Chondrocyte (in vitro differentiated cells): ENCODE results near the gene TSPAN33. TPM values are rescaled to one million over a fixed set of nuclear protein-coding genes. Genes with fewer than 3 reads are reported as not detected.

Experiments used
- DNase-seq: peaks from one replicate; pipeline ENCODE4 v3.0.0; 2021; ENCODE audit warnings: mixed read lengths, low spot score
- H3K27ac Mint-ChIP-seq: one replicate; pipeline ENCODE4 v1.8.0; 2021; ENCODE audit warnings: mild to moderate bottlenecking, moderate library complexity, mixed read lengths; ENCODE audit not compliant: unreplicated experiment
- H3K27me3 Mint-ChIP-seq: 2 replicates; pipeline ENCODE4 v1.8.0; 2021; ENCODE audit warnings: low read depth, mixed read lengths
- H3K36me3 Mint-ChIP-seq: 2 replicates; pipeline ENCODE4 v1.8.0; 2021; ENCODE audit warnings: low read depth, mixed read lengths
- H3K4me1 Mint-ChIP-seq: 2 replicates; pipeline ENCODE4 v1.8.0; 2021; ENCODE audit warnings: low read depth, mild to moderate bottlenecking, mixed read lengths
- H3K4me3 Mint-ChIP-seq: one replicate; pipeline ENCODE4 v1.8.0; 2021; ENCODE audit warnings: mild to moderate bottlenecking, moderate library complexity, mixed read lengths; ENCODE audit not compliant: unreplicated experiment
- H3K9me3 Mint-ChIP-seq: 2 replicates; pipeline ENCODE4 v1.8.0; 2021; ENCODE audit warnings: low read depth, mixed read lengths
- total RNA-seq: library from RNA; stranded (reverse); gene quantifications from 3 replicates; pipeline ENCODE4 v1.2.1, GENCODE V29; 2021
- TF ChIP-seq, protein P1 (sequence below): fragments of 200-600 bp; sonication (generic); IDR thresholded peaks from 2 replicates; pipeline ENCODE4 v1.5.0; 2021; ENCODE audit warnings: antibody characterized with exemption, mild to moderate bottlenecking, moderate library complexity

The TSPAN33 gene
- total RNA-seq, 1 donor from 2014 or later, result 4.2 TPM

GRCh38 chr7:129208667-129209066 lies 64.2 kb downstream of the TSPAN33 start:
- Mint-ChIP-seq H3K27me3 (no peaks in the 10 kb centered on the region), H3K36me3 (peaks cover 15% of the 10 kb centered on the region)
- TF ChIP-seq, protein P1, sequence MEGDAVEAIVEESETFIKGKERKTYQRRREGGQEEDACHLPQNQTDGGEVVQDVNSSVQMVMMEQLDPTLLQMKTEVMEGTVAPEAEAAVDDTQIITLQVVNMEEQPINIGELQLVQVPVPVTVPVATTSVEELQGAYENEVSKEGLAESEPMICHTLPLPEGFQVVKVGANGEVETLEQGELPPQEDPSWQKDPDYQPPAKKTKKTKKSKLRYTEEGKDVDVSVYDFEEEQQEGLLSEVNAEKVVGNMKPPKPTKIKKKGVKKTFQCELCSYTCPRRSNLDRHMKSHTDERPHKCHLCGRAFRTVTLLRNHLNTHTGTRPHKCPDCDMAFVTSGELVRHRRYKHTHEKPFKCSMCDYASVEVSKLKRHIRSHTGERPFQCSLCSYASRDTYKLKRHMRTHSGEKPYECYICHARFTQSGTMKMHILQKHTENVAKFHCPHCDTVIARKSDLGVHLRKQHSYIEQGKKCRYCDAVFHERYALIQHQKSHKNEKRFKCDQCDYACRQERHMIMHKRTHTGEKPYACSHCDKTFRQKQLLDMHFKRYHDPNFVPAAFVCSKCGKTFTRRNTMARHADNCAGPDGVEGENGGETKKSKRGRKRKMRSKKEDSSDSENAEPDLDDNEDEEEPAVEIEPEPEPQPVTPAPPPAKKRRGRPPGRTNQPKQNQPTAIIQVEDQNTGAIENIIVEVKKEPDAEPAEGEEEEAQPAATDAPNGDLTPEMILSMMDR, result no peak

DNA sequence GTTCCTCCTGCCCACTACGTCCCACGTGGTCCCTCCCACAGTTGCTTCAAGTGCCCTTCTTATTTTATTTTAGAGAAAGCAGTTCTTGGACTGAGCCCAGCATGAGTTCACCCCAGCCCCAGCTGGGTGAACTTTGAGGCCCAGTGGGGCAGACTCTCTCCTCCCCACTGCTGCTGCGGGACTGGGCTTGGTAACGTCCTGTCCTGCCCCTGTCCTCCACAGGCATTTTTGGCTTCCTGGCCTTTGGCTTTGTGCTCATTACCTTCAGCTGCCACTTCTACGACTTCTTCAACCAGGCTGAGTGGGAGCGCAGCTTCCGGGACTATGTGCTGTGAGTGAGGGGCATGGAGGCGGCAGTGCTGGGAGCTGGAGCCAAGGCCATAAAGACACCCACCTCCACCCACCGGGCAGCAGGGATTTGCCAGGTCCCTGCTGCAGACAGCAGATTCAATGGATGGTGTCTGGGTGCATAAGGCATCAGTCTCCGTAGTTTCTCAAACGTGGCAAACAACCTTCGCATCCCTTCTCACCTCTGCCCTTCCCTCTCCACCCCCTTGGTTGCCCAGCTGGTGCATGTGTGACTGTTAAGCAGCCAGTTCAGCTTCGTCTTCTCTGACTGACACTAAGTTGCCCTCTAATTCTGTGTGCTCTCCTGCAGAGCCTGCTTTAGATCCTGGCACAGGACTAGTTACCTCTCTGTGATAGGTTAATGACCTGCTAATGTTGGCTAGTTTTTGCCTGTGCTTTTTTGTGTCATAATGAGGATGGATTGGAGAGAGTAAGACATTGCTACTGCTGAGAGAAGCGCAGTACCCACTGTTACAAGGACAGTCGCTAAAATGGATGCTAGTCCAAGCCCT lies 64.8 kb downstream of the TSPAN33 start:
- Mint-ChIP-seq H3K4me3 (no peak overlapping the region), H3K9me3 (no peaks in the 10 kb centered on the region), H3K27ac (no peak overlapping the region), H3K4me1 (no peaks in the 10 kb centered on the region), H3K27me3 (no peaks in the 10 kb centered on the region), H3K36me3 (peaks cover 15% of the 10 kb centered on the region)
- TF ChIP-seq, protein P1, result no peak
- no peak for DNase-seq

More at GRCh38 chr7:129208667-129209066, 64.2 kb downstream of the TSPAN33 start:
- H3K4me1 Mint-ChIP-seq, result no peaks in the 10 kb centered on the region
- no peak for DNase-seq
- H3K4me3 Mint-ChIP-seq, result no peak overlapping the region
- H3K27ac Mint-ChIP-seq, result no peak overlapping the region
- H3K9me3 Mint-ChIP-seq, result no peaks in the 10 kb centered on the region

DNA sequence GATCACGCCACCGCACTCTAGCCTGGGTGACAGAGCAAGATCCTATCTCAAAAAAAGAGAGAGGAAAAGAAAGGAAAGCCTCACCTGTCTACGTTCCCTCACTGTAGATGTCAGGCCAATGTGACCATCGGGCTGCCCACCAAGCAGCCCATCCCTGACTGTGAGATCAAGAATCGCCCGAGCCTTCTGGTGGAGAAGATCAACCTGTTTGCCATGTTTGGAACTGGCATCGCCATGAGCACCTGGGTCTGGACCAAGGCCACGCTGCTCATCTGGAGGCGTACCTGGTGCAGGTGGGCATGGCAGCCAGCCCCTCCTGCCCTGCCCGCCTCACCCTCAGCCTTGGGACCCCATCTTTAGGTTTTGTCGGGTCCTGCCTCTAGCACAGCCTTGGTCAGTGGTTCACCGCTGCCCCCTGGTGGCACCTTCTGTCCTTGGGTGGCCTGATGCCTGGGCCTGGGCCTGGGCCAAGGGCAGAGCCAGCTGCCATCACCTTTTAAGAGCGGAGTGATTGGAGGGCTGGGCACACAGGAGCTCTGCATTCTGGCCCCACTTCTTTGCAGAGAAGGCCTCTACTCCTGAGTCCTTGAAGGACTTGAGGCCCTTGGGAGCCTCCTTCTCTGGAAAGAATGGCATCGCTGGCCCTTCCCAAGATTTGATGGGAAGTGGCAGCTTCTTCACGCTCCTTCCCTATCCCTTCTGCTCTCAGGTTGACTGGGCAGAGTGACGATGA lies 65.9 kb downstream of the TSPAN33 start:
- no peak overlapping the region for H3K4me3 Mint-ChIP-seq
- H3K27ac Mint-ChIP-seq, result no peak overlapping the region
- no peaks in the 10 kb centered on the region for H3K27me3 Mint-ChIP-seq
- no peaks in the 10 kb centered on the region for H3K4me1 Mint-ChIP-seq
- no peak for DNase-seq
- H3K9me3 Mint-ChIP-seq, result no peaks in the 10 kb centered on the region
- H3K36me3 Mint-ChIP-seq, result peaks cover 15% of the 10 kb centered on the region
- TF ChIP-seq, protein P1, result peak; percentile 89

GRCh38 chr7:129210989-129211312 lies 66.4 kb downstream of the TSPAN33 start:
- no peak overlapping the region for H3K4me3 Mint-ChIP-seq
- no peak for DNase-seq
- H3K4me1 Mint-ChIP-seq, result no peaks in the 10 kb centered on the region
- no peak overlapping the region for H3K27ac Mint-ChIP-seq
- TF ChIP-seq, protein P1, result no peak
- H3K9me3 Mint-ChIP-seq, result no peaks in the 10 kb centered on the region
- peaks cover 15% of the 10 kb centered on the region for H3K36me3 Mint-ChIP-seq
- no peaks in the 10 kb centered on the region for H3K27me3 Mint-ChIP-seq

DNA sequence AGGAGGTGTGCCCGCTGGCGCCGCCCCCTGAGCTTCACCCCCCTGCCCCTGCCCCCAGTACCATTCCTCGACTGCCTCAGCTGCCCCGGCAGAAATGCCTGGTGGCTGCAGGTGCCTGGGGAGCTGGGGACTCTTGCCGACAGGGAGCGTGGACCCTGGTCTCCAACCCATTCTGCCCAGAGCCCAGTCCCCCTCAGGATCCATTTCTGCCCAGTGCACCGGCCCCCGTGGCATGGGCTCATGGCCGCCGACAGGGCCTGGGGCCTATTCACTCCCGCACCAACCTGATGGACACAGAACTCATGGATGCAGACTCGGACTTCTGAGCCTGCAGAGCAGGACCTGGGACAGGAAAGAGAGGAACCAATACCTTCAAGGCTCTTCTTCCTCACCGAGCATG lies 67.6 kb downstream of the TSPAN33 start:
- DNase-seq, result no peak
- H3K27ac Mint-ChIP-seq, result no peak overlapping the region
- TF ChIP-seq, protein P1, result no peak
- peaks cover 13% of the 10 kb centered on the region for H3K36me3 Mint-ChIP-seq
- no peaks in the 10 kb centered on the region for H3K4me1 Mint-ChIP-seq
- no peak overlapping the region for H3K4me3 Mint-ChIP-seq
- H3K9me3 Mint-ChIP-seq, result no peaks in the 10 kb centered on the region
- H3K27me3 Mint-ChIP-seq, result no peaks in the 10 kb centered on the region
